ENCODE results near the gene TRAF5. TPM values are rescaled to one million over a fixed set of nuclear protein-coding genes. Genes with fewer than 3 reads are reported as not detected.
"Not testable (repeated sequence)": the region's sequence is repeated elsewhere in the genome, so short reads cannot be mapped to it uniquely, and the experiment has no call there.

TRAF5 gene
- total and polyA plus RNA-seq, 2 donors (not counting 3 experiments of a cell fraction or from before 2014, with no cell fraction given): 8.5 to 17.6 TPM

GRCh38 chr1:211320980-211321379 is 5.7 kb upstream of the TRAF5 start:
- peak; percentile 8 for FAIRE-seq
- POLR2A ChIA-PET: no interaction called here
- BruUV-seq (replicated peaks): no TSS peak

GRCh38 chr1:211321646-211322045 is 5.0 kb upstream of the TRAF5 start:
- H3K4me1 ChIP-seq (ENCODE audit: control insufficient read depth, extremely low read depth, insufficient read depth, low read length); H3K4me2 ChIP-seq (ENCODE audit: insufficient read depth, low read length); H3K36me3 ChIP-seq (ENCODE audit: control insufficient read depth in 2 of 2, extremely low read depth in 1 of 2, insufficient read depth in 2 of 2, low read length in 2 of 2); H3K9me1 ChIP-seq (replicated peaks; ENCODE audit: control insufficient read depth, extremely low read depth, insufficient read depth, low read length); H3K9me3 ChIP-seq (replicated peaks; ENCODE audit: control insufficient read depth, insufficient read depth, low read length); H3K27ac ChIP-seq (ENCODE audit: insufficient read depth, low read depth, low read length); H3K27me3 ChIP-seq (ENCODE audit: control insufficient read depth in 2 of 2, insufficient read depth in 2 of 2, low read length in 2 of 2); FAIRE-seq; H3K79me2 ChIP-seq (ENCODE audit: control insufficient read depth, insufficient read depth, low read length); H3K9ac ChIP-seq (replicated peaks; ENCODE audit: extremely low read depth, insufficient read depth, low read length); POLR2A ChIA-PET; H4K20me1 ChIP-seq (replicated peaks; ENCODE audit: control insufficient read depth, extremely low read depth, insufficient read depth, low read length); dilution Hi-C loops (cut with MboI; ENCODE audit: extremely low pct_ligation_motif_present, low sequenced_read_pairs); DNase-seq (ENCODE audit: low read depth, low spot score); BruUV-seq (replicated peaks); intact Hi-C loops (cut with micrococcal nuclease); H3K4me3 ChIP-seq (replicated peaks in 1 of 3; ENCODE audit: insufficient read depth in 1 of 3, low read depth in 1 of 3, low read length in 3 of 3); H2AFZ ChIP-seq (ENCODE audit: low read depth, low read length): not testable (repeated sequence)
- CTCF ChIA-PET: interaction anchor here (1.5 to 4.3 kb wide), 6 partner anchors 12 to 333 kb away, joined by 3 to 97 read pairs (median 13); no protein-coding TSS in a partner anchor

More at GRCh38 chr1:211320980-211321379, 5.7 kb upstream of the TRAF5 start:
- H3K36me3 ChIP-seq (ENCODE audit: control insufficient read depth in 2 of 2, extremely low read depth in 1 of 2, insufficient read depth in 2 of 2, low read length in 2 of 2): no peaks in the 10 kb centered on the region
- DNase-seq (ENCODE audit: low read depth, low spot score): no peak
- H2AFZ ChIP-seq (ENCODE audit: low read depth, low read length): no peak overlapping the region
- H3K9me1 ChIP-seq (replicated peaks; ENCODE audit: control insufficient read depth, extremely low read depth, insufficient read depth, low read length): no peaks in the 10 kb centered on the region
- no peaks in the 10 kb centered on the region for H4K20me1 ChIP-seq (replicated peaks; ENCODE audit: control insufficient read depth, extremely low read depth, insufficient read depth, low read length)
- dilution Hi-C loops (cut with MboI; ENCODE audit: extremely low pct_ligation_motif_present, low sequenced_read_pairs): no loop called here
- no peaks in the 10 kb centered on the region for H3K27me3 ChIP-seq (ENCODE audit: control insufficient read depth in 2 of 2, insufficient read depth in 2 of 2, low read length in 2 of 2)
- intact Hi-C loops (cut with micrococcal nuclease): no loop called here
- H3K4me3 ChIP-seq (replicated peaks in 1 of 3; ENCODE audit: insufficient read depth in 1 of 3, low read depth in 1 of 3, low read length in 3 of 3): no peak overlapping the region
- no peak overlapping the region for H3K9ac ChIP-seq (replicated peaks; ENCODE audit: extremely low read depth, insufficient read depth, low read length)
- H3K27ac ChIP-seq (ENCODE audit: insufficient read depth, low read depth, low read length): no peak overlapping the region
- TF ChIP-seq POLR2AphosphoS5 (IDR thresholded peaks at IDR 0.05; ENCODE audit: insufficient read depth, low read depth, low read length): no peak
- TF ChIP-seq MAX (IDR thresholded peaks at IDR 0.05; ENCODE audit: insufficient read depth, insufficient read length): no peak
- no peak for TF ChIP-seq CTCF (IDR thresholded peaks at IDR 0.05; ENCODE audit: extremely low read depth in 1 of 2, insufficient read depth in 1 of 2, low read depth in 1 of 2, low read length in 2 of 2)
- TF ChIP-seq POLR2A (IDR thresholded peaks at IDR 0.05; ENCODE audit: low read depth, low read length): no peak
- TF ChIP-seq FOS (IDR thresholded peaks at IDR 0.05; ENCODE audit: borderline replicate concordance, insufficient read depth, low read length): no peak
- TF ChIP-seq EZH2 (IDR thresholded peaks at IDR 0.05; ENCODE audit: borderline replicate concordance, low read depth, low read length, severe bottlenecking): no peak
- no peak for TF ChIP-seq JUN (IDR thresholded peaks at IDR 0.05; ENCODE audit: borderline replicate concordance, insufficient read depth, insufficient read length, low read depth)
- no peaks in the 10 kb centered on the region for H3K9me3 ChIP-seq (replicated peaks; ENCODE audit: control insufficient read depth, insufficient read depth, low read length)
- CTCF ChIA-PET: interaction anchor here (0.7 to 4.3 kb wide), 5 partner anchors 11 to 192 kb away, joined by 3 to 97 read pairs (median 8); no protein-coding TSS in a partner anchor
- H3K4me2 ChIP-seq (ENCODE audit: insufficient read depth, low read length): no peak overlapping the region
- H3K79me2 ChIP-seq (ENCODE audit: control insufficient read depth, insufficient read depth, low read length): no peaks in the 10 kb centered on the region
- H3K4me1 ChIP-seq (ENCODE audit: control insufficient read depth, extremely low read depth, insufficient read depth, low read length): no peaks in the 10 kb centered on the region

Data from endothelial cell of umbilical vein (primary cell).